Activated CD8-positive, alpha-beta T cell treated with anti-CD3 and anti-CD28 coated beads for 36 hours (primary cell): ENCODE results near the gene CENATAC. TPM values are rescaled to one million over a fixed set of nuclear protein-coding genes. Genes with fewer than 3 reads are reported as not detected.

ENCODE experiments used
- ATAC-seq: fragments of 200-7000 bp; cut with Tn5 transposase; one replicate; pipeline ENCODE4 v1.10.0; 2021; ENCODE audit warnings: mild to moderate bottlenecking, moderate library complexity
- CTCF ChIA-PET: fragments of 350-600 bp; sonication (Branson Sonifier 250); formaldehyde crosslinking; loops from one replicate; lab custom pipeline; 2021; ENCODE audit warnings: antibody characterized with exemption; lab: Charles Lee
- POLR2A ChIA-PET: fragments of 350-600 bp; sonication (Branson Sonifier 250); formaldehyde crosslinking; loops from one replicate; lab custom pipeline; 2021; ENCODE audit warnings: antibody characterized with exemption; lab: Charles Lee
- DNase-seq: peaks from one replicate; pipeline ENCODE4 v3.0.0-alpha.2; 2020
- H3K27ac Mint-ChIP-seq: one replicate; pipeline ENCODE4 v1.8.0; 2021; ENCODE audit warnings: mild to moderate bottlenecking, mixed read lengths
- H3K27me3 Mint-ChIP-seq: one replicate; pipeline ENCODE4 v1.8.0; 2021; ENCODE audit warnings: mixed read lengths
- H3K36me3 Mint-ChIP-seq: one replicate; pipeline ENCODE4 v1.8.0; 2021; ENCODE audit warnings: low read depth, mixed read lengths
- H3K4me1 Mint-ChIP-seq: one replicate; pipeline ENCODE4 v1.8.0; 2021; ENCODE audit warnings: low read depth, mixed read lengths
- H3K4me3 Mint-ChIP-seq: one replicate; pipeline ENCODE4 v1.8.0; 2021; ENCODE audit warnings: mild to moderate bottlenecking, moderate library complexity, mixed read lengths
- H3K9me3 Mint-ChIP-seq: one replicate; pipeline ENCODE4 v1.8.0; 2021; ENCODE audit warnings: mixed read lengths
- CTCF ChIP-seq: fragments of 200-600 bp; IDR thresholded peaks from one replicate; pipeline ENCODE4 v1.8.0; 2022; ENCODE audit warnings: antibody characterized with exemption, mild to moderate bottlenecking
- intact Hi-C: fragments of 100-400 bp; cut with micrococcal nuclease; formaldehyde crosslinking; loops from one replicate; pipeline ENCODE4 v1.10.0; 2022
- total RNA-seq, 2 experiments: library from RNA; stranded (reverse); gene quantifications; one replicate each; pipeline ENCODE4 v1.2.3, GENCODE V29; 2021

CENATAC gene
- total RNA-seq, 2 experiments from 2014 or later: 22.0 to 24.1 TPM

DNA sequence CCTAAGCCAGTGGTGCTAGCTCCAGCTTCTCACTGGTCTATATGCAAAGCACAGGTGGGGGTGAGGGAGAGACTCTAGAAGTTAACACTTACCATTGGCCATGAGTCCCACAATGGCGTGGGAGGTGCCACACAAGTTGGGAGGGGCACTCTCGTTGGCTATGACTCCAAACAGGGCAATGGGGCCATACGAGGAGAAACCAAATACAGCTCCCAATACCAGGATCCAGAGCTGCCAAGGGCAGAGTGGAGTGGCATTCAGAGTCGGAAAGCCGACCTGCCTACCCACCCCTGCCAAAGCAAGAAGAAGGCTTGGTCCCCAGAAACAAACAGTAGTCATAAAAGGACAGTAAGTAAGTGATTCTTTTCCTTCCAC, 27.1 kb downstream of the CENATAC start:
- POLR2A ChIA-PET: interaction anchor here (0.7 to 8.4 kb wide), 3 partner anchors 8 to 183 kb away, joined by 3 to 98 read pairs (median 3); partner anchors contain the start of genes RPS25 and TRAPPC4
- Mint-ChIP-seq H3K27ac (peak overlapping the region; percentile 81), H3K27me3 (no peaks in the 10 kb centered on the region), H3K4me1 (peaks cover 57% of the 10 kb centered on the region), H3K9me3 (no peaks in the 10 kb centered on the region), H3K4me3 (no peak overlapping the region), H3K36me3 (peaks cover 57% of the 10 kb centered on the region)
- ATAC-seq: no peak
- TF ChIP-seq CTCF: no peak
- intact Hi-C loops: no loop called here
- DNase-seq: no peak
- CTCF ChIA-PET: interaction anchor here (3.3 kb wide), 1 partner anchor 30 kb away, joined by 8 read pairs; no protein-coding TSS in a partner anchor

GRCh38 chr11:119025541-119025940, 27.6 kb downstream of the CENATAC start:
- Mint-ChIP-seq H3K27me3 (no peaks in the 10 kb centered on the region), H3K4me1 (peaks cover 53% of the 10 kb centered on the region), H3K36me3 (peaks cover 53% of the 10 kb centered on the region), H3K4me3 (no peak overlapping the region), H3K9me3 (no peaks in the 10 kb centered on the region), H3K27ac (peak overlapping the region; percentile 81)
- CTCF ChIA-PET: interaction anchor here (3.3 kb wide), 1 partner anchor 30 kb away, joined by 8 read pairs; no protein-coding TSS in a partner anchor
- no peak for DNase-seq
- POLR2A ChIA-PET: interaction anchor here (0.7 to 8.4 kb wide), 2 partner anchors 8 to 29 kb away, joined by 3 to 98 read pairs; partner anchors contain the start of genes RPS25 and TRAPPC4
- TF ChIP-seq CTCF: no peak
- intact Hi-C loops: no loop called here
- ATAC-seq: no peak

- no peaks in the 10 kb centered on the region for H3K27me3 Mint-ChIP-seq
- POLR2A ChIA-PET: interaction anchor here (8.4 kb wide), 1 partner anchor 9 kb away, joined by 98 read pairs; the partner anchor contains the start of genes RPS25 and TRAPPC4
- no peak overlapping the region for H3K4me3 Mint-ChIP-seq
These were observed 28.2 kb downstream of the CENATAC start for GRCh38 chr11:119025978-119026766.

DNA sequence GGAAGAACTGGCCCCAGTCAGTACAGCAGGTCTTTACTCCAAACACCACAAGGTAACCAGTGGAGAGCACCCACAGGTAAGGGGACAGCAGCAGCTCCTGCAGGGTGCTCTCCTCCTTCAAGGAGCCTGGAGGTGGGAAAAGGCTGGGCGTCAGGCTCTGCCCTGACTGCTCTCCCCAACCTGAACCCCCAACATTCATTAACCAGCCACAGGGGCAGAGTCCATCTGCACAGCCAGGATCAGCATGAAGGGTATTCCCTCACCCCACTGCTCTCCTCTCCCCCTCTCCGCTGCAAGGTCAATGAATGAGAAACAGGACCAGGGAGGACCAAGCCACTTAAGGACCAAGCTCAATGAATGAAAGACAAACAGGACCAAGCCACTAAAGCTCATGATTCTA, 29.0 kb downstream of the CENATAC start:
- no peaks in the 10 kb centered on the region for H3K27me3 Mint-ChIP-seq
- peak overlapping the region; percentile 21 for H3K27ac Mint-ChIP-seq
- no peak for ATAC-seq
- H3K4me1 Mint-ChIP-seq: peaks cover 48% of the 10 kb centered on the region
- intact Hi-C loops: no loop called here
- DNase-seq: no peak
- ChIA-PET POLR2A (interaction anchor here (1.2 to 8.4 kb wide), 2 partner anchors 10 to 68 kb away, joined by 4 to 98 read pairs; partner anchors contain the start of genes RPS25 and TRAPPC4), CTCF (interaction anchor here (1.3 kb wide), 2 partner anchors 29 to 296 kb away, joined by 3 to 4 read pairs; no protein-coding TSS in a partner anchor)
- no peak for TF ChIP-seq CTCF
- H3K9me3 Mint-ChIP-seq: no peaks in the 10 kb centered on the region
- no peak overlapping the region for H3K4me3 Mint-ChIP-seq
- H3K36me3 Mint-ChIP-seq: peaks cover 43% of the 10 kb centered on the region

More at GRCh38 chr11:119025978-119026766, 28.2 kb downstream of the CENATAC start:
- TF ChIP-seq CTCF: no peak
- no peak for DNase-seq
- Mint-ChIP-seq H3K4me1 (peaks cover 50% of the 10 kb centered on the region), H3K36me3 (peaks cover 49% of the 10 kb centered on the region), H3K27ac (no peak overlapping the region), H3K9me3 (no peaks in the 10 kb centered on the region)
- intact Hi-C loops: no loop called here
- CTCF ChIA-PET: interaction anchor here (1.3 to 3.3 kb wide), 3 partner anchors 29 to 297 kb away, joined by 3 to 8 read pairs (median 4); no protein-coding TSS in a partner anchor
- no peak for ATAC-seq
